Measurements from ENCODE around the gene SLC12A3.
A peak's percentile ranks its signal among the peaks of the same experiment; 100 is the strongest.

Gene SLC12A3

DNA sequence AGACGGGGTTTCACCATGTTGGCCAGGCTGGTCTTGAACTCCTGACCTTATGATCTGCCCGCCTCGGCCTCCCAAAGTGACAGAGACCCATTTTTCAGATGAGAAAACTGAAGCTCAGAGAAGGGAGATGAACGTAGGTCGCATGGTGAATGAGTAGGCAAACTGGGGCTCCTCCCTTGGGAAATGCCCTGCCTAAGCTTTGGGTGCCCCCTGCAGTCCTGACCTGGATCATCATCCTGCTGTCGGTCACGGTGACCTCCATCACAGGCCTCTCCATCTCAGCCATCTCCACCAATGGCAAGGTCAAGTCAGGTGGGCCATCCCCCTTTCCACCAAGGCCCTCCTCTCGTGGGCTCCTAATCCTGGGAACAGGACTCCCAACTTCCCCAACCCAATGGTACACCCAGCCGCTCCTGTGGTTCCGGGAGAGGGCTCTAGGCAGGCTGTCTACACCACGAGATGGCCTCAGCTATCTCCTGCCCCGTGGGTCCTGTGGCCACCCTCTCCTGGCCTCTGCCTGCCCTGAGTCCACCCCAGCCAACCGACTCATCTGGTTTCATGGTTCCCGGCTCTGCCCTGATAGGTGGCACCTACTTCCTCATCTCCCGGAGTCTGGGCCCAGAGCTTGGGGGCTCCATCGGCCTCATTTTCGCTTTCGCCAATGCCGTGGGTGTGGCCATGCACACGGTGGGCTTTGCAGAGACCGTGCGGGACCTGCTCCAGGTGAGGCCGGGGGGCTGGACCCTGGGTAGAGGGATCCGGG is 4.7 kb downstream of the SLC12A3 start:
- Histone ChIP-seq H3K4me3 (IDR thresholded peaks at IDR 0.05; ENCODE audit: insufficient read depth, low read depth, low read length) (no peak overlapping the region), H3K36me3 (ENCODE audit: insufficient read depth) (no peaks in the 10 kb centered on the region), H3K4me2 (no peak overlapping the region; the same call in 1 of the 2 replicates), H3K27me3 (ENCODE audit: insufficient read depth, low read depth) (no peaks in the 10 kb centered on the region), H2AFZ (ENCODE audit: low read depth) (no peak overlapping the region), H3K4me1 (ENCODE audit: low read depth, poor library complexity, severe bottlenecking) (peaks cover 53% of the 10 kb centered on the region), H3K27ac (no peak overlapping the region), H4K20me1 (ENCODE audit: insufficient read depth) (no peaks in the 10 kb centered on the region), H3K79me2 (ENCODE audit: insufficient read depth, low read depth) (no peaks in the 10 kb centered on the region), H3K9ac (no peak overlapping the region)
- TF ChIP-seq, protein P1, sequence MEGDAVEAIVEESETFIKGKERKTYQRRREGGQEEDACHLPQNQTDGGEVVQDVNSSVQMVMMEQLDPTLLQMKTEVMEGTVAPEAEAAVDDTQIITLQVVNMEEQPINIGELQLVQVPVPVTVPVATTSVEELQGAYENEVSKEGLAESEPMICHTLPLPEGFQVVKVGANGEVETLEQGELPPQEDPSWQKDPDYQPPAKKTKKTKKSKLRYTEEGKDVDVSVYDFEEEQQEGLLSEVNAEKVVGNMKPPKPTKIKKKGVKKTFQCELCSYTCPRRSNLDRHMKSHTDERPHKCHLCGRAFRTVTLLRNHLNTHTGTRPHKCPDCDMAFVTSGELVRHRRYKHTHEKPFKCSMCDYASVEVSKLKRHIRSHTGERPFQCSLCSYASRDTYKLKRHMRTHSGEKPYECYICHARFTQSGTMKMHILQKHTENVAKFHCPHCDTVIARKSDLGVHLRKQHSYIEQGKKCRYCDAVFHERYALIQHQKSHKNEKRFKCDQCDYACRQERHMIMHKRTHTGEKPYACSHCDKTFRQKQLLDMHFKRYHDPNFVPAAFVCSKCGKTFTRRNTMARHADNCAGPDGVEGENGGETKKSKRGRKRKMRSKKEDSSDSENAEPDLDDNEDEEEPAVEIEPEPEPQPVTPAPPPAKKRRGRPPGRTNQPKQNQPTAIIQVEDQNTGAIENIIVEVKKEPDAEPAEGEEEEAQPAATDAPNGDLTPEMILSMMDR (conservative IDR thresholded peaks at IDR 0.05; ENCODE audit: low read depth, low read length), result no peak

DNA sequence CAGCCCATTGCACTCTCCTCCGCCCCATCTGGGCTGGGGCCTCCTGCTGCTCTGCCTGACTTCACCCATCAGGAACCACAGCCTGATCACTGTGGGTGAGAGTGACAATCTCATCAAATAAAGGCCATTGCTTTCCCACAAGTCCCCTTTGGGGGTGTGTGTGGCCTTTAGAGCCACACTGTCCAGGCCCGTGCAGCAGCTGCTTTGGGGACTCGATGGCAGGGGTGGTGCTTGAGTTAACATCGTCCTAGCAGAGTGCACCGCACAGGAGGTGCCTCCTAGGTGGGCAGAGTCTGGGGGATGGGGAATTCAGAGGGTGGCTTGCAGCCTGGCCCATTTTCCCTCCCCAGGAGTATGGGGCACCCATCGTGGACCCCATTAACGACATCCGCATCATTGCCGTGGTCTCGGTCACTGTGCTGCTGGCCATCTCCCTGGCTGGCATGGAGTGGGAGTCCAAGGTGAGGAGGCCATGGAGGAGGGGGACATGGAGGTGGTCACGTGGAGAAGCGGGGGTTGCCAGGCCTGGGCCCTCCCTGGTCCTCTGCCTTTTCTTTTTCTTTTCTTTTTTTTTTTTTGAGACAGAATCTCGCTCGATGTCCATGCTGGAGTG is 5.4 kb downstream of the SLC12A3 start:
- peak overlapping the region; percentile 52; the same call in 1 of the 2 replicates for H3K27ac ChIP-seq
- H3K36me3 ChIP-seq (ENCODE audit: insufficient read depth), result no peaks in the 10 kb centered on the region
- TF ChIP-seq, protein P1 (conservative IDR thresholded peaks at IDR 0.05; ENCODE audit: low read depth, low read length), result no peak
- H3K79me2 ChIP-seq (ENCODE audit: insufficient read depth, low read depth), result no peaks in the 10 kb centered on the region
- no peak overlapping the region for H3K9ac ChIP-seq
- H3K4me3 ChIP-seq (IDR thresholded peaks at IDR 0.05; ENCODE audit: insufficient read depth, low read depth, low read length), result no peak overlapping the region
- H4K20me1 ChIP-seq (ENCODE audit: insufficient read depth), result no peaks in the 10 kb centered on the region
- H2AFZ ChIP-seq (ENCODE audit: low read depth), result no peak overlapping the region
- H3K4me1 ChIP-seq (ENCODE audit: low read depth, poor library complexity, severe bottlenecking), result peaks cover 53% of the 10 kb centered on the region
- H3K4me2 ChIP-seq, result peak overlapping the region; percentile 82; the same call in 1 of the 2 replicates
- H3K27me3 ChIP-seq (ENCODE audit: insufficient read depth, low read depth), result no peaks in the 10 kb centered on the region

DNA sequence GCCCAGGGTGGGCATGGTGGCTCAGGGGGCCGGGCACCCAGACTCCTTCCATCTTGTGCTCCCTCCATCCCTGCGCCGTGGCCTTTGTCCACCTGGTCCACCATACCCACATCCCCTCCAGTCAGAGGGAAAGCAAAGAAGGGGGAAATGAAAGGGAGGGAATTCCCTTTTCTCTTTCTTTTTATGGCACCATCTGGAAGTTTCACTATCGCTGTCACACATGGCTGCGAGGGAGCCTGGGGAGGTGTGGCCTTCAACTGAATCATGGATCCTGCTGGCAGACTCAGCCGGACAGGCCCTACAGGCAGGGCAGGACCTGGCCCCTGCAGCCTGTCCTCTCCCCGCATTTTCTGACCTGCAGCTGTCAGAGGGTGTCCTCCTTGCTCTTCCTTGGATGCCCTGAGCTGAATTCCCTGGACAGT is 6.2 kb downstream of the SLC12A3 start:
- no peaks in the 10 kb centered on the region for H3K27me3 ChIP-seq (ENCODE audit: insufficient read depth, low read depth)
- H2AFZ ChIP-seq (ENCODE audit: low read depth), result peak overlapping the region; percentile 68
- peak overlapping the region; percentile 22; the same call in 1 of the 2 replicates for H3K9ac ChIP-seq
- H3K79me2 ChIP-seq (ENCODE audit: insufficient read depth, low read depth), result no peaks in the 10 kb centered on the region
- no peaks in the 10 kb centered on the region for H4K20me1 ChIP-seq (ENCODE audit: insufficient read depth)
- H3K27ac ChIP-seq, result peak overlapping the region; percentile 52; the same call in 1 of the 2 replicates
- no peak overlapping the region for H3K4me3 ChIP-seq (IDR thresholded peaks at IDR 0.05; ENCODE audit: insufficient read depth, low read depth, low read length)
- H3K4me1 ChIP-seq (ENCODE audit: low read depth, poor library complexity, severe bottlenecking), result peaks cover 53% of the 10 kb centered on the region
- no peaks in the 10 kb centered on the region for H3K36me3 ChIP-seq (ENCODE audit: insufficient read depth)
- H3K4me2 ChIP-seq, result peak overlapping the region; percentile 82
- TF ChIP-seq, protein P1 (conservative IDR thresholded peaks at IDR 0.05; ENCODE audit: low read depth, low read length), result no peak

DNA sequence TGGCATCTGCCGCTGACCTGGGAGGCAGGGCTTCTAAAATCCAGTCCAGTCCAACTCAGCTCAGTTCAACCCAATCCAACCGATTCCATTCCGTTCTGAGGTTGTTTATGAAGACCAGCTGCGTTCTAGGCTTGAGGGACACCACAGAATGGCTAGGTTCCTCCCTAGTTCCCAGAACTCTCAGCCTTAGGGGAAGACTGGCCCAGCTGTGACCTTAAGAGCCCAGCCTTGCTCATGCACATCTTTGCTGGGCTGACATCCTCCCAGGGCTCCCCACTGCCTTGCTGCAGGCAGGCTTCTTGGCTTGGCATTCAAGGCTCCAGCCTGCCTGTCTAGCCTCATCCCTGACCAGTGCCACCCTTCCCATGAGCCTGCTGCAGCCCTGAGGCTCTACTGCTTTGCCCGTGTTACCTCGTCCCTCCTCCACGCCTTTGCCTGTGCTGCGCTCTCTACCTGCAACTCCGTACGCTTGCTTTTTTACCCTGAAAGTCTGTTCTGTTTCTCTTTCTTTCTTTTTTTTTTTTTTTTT is 7.9 kb downstream of the SLC12A3 start:
- Histone ChIP-seq H3K9ac (no peak overlapping the region), H3K4me3 (IDR thresholded peaks at IDR 0.05; ENCODE audit: insufficient read depth, low read depth, low read length) (no peak overlapping the region), H3K27me3 (ENCODE audit: insufficient read depth, low read depth) (no peaks in the 10 kb centered on the region), H3K4me1 (ENCODE audit: low read depth, poor library complexity, severe bottlenecking) (peaks cover 40% of the 10 kb centered on the region), H3K36me3 (ENCODE audit: insufficient read depth) (no peaks in the 10 kb centered on the region), H3K4me2 (no peak overlapping the region), H4K20me1 (ENCODE audit: insufficient read depth) (no peaks in the 10 kb centered on the region), H2AFZ (ENCODE audit: low read depth) (no peak overlapping the region), H3K27ac (no peak overlapping the region), H3K79me2 (ENCODE audit: insufficient read depth, low read depth) (no peaks in the 10 kb centered on the region)
- TF ChIP-seq, protein P1 (conservative IDR thresholded peaks at IDR 0.05; ENCODE audit: low read depth, low read length), result no peak
